Measurements from ENCODE around the gene IMPG2. TPM values are rescaled to one million over a fixed set of nuclear protein-coding genes. Genes with fewer than 3 reads are reported as not detected.

Gene IMPG2
- total RNA-seq, 1 experiment from 2014 or later: 0.13 TPM

- H3K27ac ChIP-seq (ENCODE audit: low read depth, low read length, poor library complexity, severe bottlenecking): no peak overlapping the region
- CTCF ChIA-PET: no interaction called here
- H3K9me3 ChIP-seq (ENCODE audit: low read depth, low read length, poor library complexity, severe bottlenecking): no peaks in the 10 kb centered on the region
- H3K36me3 ChIP-seq (ENCODE audit: insufficient read depth, low read length, poor library complexity, severe bottlenecking): no peaks in the 10 kb centered on the region
- intact Hi-C loops (cut with micrococcal nuclease; ENCODE audit: unreplicated experiment): no loop called here
- DNase-seq (ENCODE audit: low spot score): no peak
- POLR2A ChIA-PET (ENCODE audit: low non-redundant PET): no interaction called here
- TF ChIP-seq EZH2 (IDR thresholded peaks at IDR 0.05; ENCODE audit: borderline replicate concordance, low read depth, low read length, poor library complexity, severe bottlenecking) (no peak), CTCF (conservative IDR thresholded peaks at IDR 0.05; ENCODE audit: low read depth, low read length) (no peak)
- BruUV-seq (replicated peaks): no TSS peak
- H3K4me1 ChIP-seq (ENCODE audit: insufficient read depth, low read length, poor library complexity, severe bottlenecking): no peaks in the 10 kb centered on the region
- no peaks in the 10 kb centered on the region for H3K27me3 ChIP-seq (replicated peaks; ENCODE audit: insufficient read depth, low read depth, low read length, poor library complexity)
- no peak overlapping the region for H3K4me3 ChIP-seq (ENCODE audit: low read depth, low read length, poor library complexity, severe bottlenecking)
Measured at GRCh38 chr3:101288294-101288693, 32.1 kb downstream of the IMPG2 start.

GRCh38 chr3:101284757-101285156 is 35.6 kb downstream of the IMPG2 start:
- POLR2A ChIA-PET (ENCODE audit: low non-redundant PET): no interaction called here
- Histone ChIP-seq H3K36me3 (ENCODE audit: insufficient read depth, low read length, poor library complexity, severe bottlenecking) (no peaks in the 10 kb centered on the region), H3K9me3 (ENCODE audit: low read depth, low read length, poor library complexity, severe bottlenecking) (no peaks in the 10 kb centered on the region), H3K4me1 (ENCODE audit: insufficient read depth, low read length, poor library complexity, severe bottlenecking) (no peaks in the 10 kb centered on the region), H3K27me3 (replicated peaks; ENCODE audit: insufficient read depth, low read depth, low read length, poor library complexity) (no peaks in the 10 kb centered on the region), H3K4me3 (ENCODE audit: low read depth, low read length, poor library complexity, severe bottlenecking) (no peak overlapping the region), H3K27ac (ENCODE audit: low read depth, low read length, poor library complexity, severe bottlenecking) (no peak overlapping the region)
- CTCF ChIA-PET: no interaction called here
- BruUV-seq (replicated peaks): no TSS peak
- DNase-seq (ENCODE audit: low spot score): no peak
- intact Hi-C loops (cut with micrococcal nuclease; ENCODE audit: unreplicated experiment): no loop called here
- TF ChIP-seq EZH2 (IDR thresholded peaks at IDR 0.05; ENCODE audit: borderline replicate concordance, low read depth, low read length, poor library complexity, severe bottlenecking) (no peak), CTCF (conservative IDR thresholded peaks at IDR 0.05; ENCODE audit: low read depth, low read length) (no peak)

DNA sequence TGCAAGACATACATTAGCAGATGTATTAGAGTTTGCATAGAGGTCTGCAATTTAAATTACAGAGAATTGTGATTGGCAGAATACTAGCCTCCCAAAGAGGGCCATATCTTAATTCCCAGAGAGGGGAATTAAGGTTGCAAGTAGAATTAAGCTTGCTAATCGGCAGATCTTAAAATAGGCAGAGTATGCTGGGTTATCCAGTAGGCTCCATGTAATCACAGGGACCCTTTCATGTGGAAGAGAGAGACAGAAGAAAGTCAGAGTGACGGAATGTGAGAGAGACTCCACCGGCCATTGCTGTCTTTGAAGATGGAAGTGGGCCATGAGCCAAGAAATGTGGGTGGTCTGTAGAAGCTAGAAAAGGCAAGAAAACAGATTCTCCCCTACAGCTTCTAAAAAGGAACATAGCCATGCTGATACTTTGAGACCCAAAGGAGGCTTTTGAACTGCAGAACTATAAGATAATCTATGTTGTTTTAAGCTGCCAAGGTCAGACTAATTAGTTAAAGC is 38.8 kb downstream of the IMPG2 start:
- Histone ChIP-seq H3K9me3 (ENCODE audit: low read depth, low read length, poor library complexity, severe bottlenecking) (no peaks in the 10 kb centered on the region), H3K27ac (ENCODE audit: low read depth, low read length, poor library complexity, severe bottlenecking) (no peak overlapping the region), H3K4me3 (ENCODE audit: low read depth, low read length, poor library complexity, severe bottlenecking) (no peak overlapping the region), H3K4me1 (ENCODE audit: insufficient read depth, low read length, poor library complexity, severe bottlenecking) (no peaks in the 10 kb centered on the region), H3K36me3 (ENCODE audit: insufficient read depth, low read length, poor library complexity, severe bottlenecking) (no peaks in the 10 kb centered on the region), H3K27me3 (replicated peaks; ENCODE audit: insufficient read depth, low read depth, low read length, poor library complexity) (peaks cover 5% of the 10 kb centered on the region)
- ChIA-PET POLR2A (ENCODE audit: low non-redundant PET) (no interaction called here), CTCF (no interaction called here)
- intact Hi-C loops (cut with micrococcal nuclease; ENCODE audit: unreplicated experiment): no loop called here
- DNase-seq (ENCODE audit: low spot score): no peak
- no TSS peak for BruUV-seq (replicated peaks)
- no peak for TF ChIP-seq EZH2 (IDR thresholded peaks at IDR 0.05; ENCODE audit: borderline replicate concordance, low read depth, low read length, poor library complexity, severe bottlenecking)
- TF ChIP-seq CTCF (conservative IDR thresholded peaks at IDR 0.05; ENCODE audit: low read depth, low read length): no peak

All from A673 (cell line).